Stimulated activated CD8-positive, alpha-beta memory T cell treated with anti-CD3 and anti-CD28 coated beads, Interleukin-7, amount 100 ng/mL, for 1 hour (primary cell): ENCODE data around the gene HSPA1B.
A peak's percentile ranks its signal among the peaks of the same experiment; 100 is the strongest.
"Not testable (repeated sequence)": the region's sequence is repeated elsewhere in the genome, so short reads cannot be mapped to it uniquely, and the experiment has no call there.

ENCODE experiments used
- DNase-seq, 2 donors: peaks; one replicate each; pipeline ENCODE4 v3.0.0-alpha.2; 2020; ENCODE audit warnings: low read depth in 2 of 2

The HSPA1B gene

GRCh38 chr6:31858707-31859106 is 31.2 kb downstream of the HSPA1B start:
- DNase-seq, result no peak

GRCh38 chr6:31859923-31860322 is 32.4 kb downstream of the HSPA1B start:
- DNase-seq, result no peak

- no peak for DNase-seq
These were observed 32.8 kb downstream of the HSPA1B start for GRCh38 chr6:31860349-31860748.

- DNase-seq, result no peak
These were observed 33.6 kb downstream of the HSPA1B start for GRCh38 chr6:31861150-31861549.

GRCh38 chr6:31861919-31862343 is 34.4 kb downstream of the HSPA1B start:
- DNase-seq, result no peak

- DNase-seq, result peak; percentile 95 to 96
These were observed 35.1 kb downstream of the HSPA1B start, which contains the start of gene NEU1 for GRCh38 chr6:31862344-31863235. Gene NEU1 (minus strand): TSS chr6:31862821. CDS start chr6:31862776, 45 bp downstream.

- not testable (repeated sequence) for DNase-seq
These were observed 36.6 kb downstream of the HSPA1B start for GRCh38 chr6:31864123-31864562.

- DNase-seq, result no peak
These were observed 37.3 kb downstream of the HSPA1B start for GRCh38 chr6:31864818-31865204.

- no peak for DNase-seq
These were observed 37.9 kb downstream of the HSPA1B start for GRCh38 chr6:31865205-31866118.

- DNase-seq, result not testable (repeated sequence)
These were observed 41.1 kb downstream of the HSPA1B start for GRCh38 chr6:31868658-31868971.

- no peak for DNase-seq
These were observed 41.8 kb downstream of the HSPA1B start for GRCh38 chr6:31869343-31869742.

- no peak for DNase-seq
These were observed 42.9 kb downstream of the HSPA1B start for GRCh38 chr6:31870385-31870921.

GRCh38 chr6:31871046-31871659 is 43.6 kb downstream of the HSPA1B start:
- DNase-seq, result no peak

GRCh38 chr6:31874084-31874670 is 46.6 kb downstream of the HSPA1B start:
- DNase-seq, result no peak

GRCh38 chr6:31874836-31875572 is 47.5 kb downstream of the HSPA1B start:
- no peak for DNase-seq

- no peak for DNase-seq
These were observed 48.3 kb downstream of the HSPA1B start for GRCh38 chr6:31875877-31876276.

- DNase-seq, result no peak
These were observed 48.8 kb downstream of the HSPA1B start for GRCh38 chr6:31876357-31876756.

- DNase-seq, result no peak
These were observed 49.6 kb downstream of the HSPA1B start for GRCh38 chr6:31877125-31877650.

GRCh38 chr6:31877651-31878161 is 50.2 kb downstream of the HSPA1B start:
- DNase-seq, result no peak

- DNase-seq, result no peak
These were observed 50.7 kb downstream of the HSPA1B start for GRCh38 chr6:31878222-31878621.
